GDM1 (cell line): ENCODE results near the gene RBM19.
A peak's percentile ranks its signal among the peaks of the same experiment; 100 is the strongest.

Source experiments
- DNase-seq: peaks from one replicate; lab custom pipeline; 2025; lab: John Stamatoyannopoulos, UW

The RBM19 gene

GRCh38 chr12:113855998-113856397, 110.1 kb downstream of the RBM19 start:
- no peak for DNase-seq

DNA sequence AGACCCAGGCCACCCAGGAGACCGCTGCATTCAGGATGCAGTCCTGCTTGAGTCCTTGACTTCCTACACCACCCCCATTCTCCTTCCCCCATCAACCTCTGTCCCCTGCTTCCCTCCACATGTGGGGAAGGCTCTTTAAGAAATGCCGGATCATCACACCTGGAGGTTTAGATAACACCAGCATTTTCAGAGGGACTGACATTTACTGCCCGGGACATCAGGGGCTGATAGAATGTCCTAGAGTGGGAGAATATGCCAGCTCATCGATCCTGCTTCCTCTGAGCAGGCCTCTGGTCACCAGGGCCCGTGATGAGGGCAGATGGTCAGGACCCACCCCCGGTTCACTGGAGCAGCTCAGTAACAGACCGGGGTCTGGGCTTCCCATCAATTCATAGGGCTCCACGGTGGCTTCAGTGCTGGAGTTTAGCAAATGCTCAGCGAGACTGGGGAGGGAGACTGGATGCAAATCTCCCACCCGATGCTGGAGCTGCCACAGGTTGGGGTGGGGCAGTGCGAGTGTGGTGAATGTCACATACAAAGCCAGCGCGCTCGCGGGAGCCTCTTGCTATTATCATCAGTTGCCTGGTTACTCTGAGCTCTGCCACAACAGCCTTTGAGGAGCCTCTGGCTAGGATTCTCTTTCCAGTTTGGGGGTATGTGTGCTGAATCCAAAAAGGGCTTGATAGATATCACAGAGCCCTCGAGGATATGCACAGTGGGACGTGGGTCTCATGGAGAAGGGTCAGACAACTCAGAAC, 111.6 kb downstream of the RBM19 start:
- DNase-seq = no peak

DNA sequence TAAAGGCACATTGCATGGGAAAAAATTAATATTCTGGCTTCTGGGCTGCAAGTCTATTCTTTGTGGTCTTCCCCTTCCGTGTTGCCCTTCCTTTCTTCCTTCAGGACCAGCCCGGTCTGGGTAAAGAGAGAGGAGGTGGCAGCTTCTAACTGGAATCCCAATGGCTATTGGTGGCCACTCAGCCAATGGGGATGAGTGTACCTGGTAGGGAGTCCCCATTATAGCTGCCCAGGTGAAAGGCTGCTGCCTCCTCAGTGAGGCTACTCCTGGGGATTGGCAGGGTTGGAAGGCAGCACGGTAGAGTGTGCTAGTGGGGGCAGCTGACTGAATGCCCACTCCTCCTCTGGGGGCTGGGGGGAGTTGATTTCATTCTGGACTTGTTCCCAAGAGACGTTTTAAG, 112.6 kb downstream of the RBM19 start:
- DNase-seq = no peak

DNA sequence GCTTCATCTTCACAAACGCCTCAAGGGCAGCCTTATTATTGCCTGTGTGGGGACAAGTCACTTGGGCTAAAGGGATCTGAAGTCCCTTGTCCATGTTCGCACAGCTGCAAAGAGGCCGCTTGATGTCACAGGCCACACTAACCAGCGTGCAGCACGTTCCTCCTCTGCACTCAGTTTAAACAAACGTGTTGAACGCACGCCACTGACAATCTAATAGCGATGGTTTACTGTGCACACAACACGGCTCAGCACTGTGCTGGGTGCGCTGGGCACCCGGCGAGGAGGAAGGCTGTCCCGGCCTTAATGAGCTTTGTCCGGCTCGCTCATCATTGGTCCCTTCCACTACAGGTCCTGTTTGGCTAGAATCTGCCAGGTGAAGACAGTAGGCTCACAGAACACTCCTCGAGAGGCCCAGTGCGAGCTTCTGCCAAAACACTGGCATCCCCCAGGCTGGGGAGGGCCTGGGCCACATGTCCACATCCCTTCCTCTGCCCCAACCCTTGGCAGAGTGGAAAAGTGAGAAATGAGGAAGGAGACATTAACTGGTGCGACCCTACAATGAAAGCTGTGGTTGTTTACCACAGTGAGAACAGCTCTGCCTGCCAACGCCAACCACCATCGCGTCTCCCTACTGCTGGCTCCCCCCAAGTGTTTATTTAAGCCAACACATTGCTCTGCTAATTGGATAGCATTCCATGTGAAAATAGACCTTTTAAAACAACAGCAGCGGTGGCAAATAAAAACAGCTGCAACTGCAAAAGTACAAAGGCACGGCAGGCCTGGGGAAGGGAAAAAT, 113.2 kb downstream of the RBM19 start:
- peak; percentile 9 for DNase-seq

GRCh38 chr12:113852264-113852663, 113.9 kb downstream of the RBM19 start:
- DNase-seq = no peak

DNA sequence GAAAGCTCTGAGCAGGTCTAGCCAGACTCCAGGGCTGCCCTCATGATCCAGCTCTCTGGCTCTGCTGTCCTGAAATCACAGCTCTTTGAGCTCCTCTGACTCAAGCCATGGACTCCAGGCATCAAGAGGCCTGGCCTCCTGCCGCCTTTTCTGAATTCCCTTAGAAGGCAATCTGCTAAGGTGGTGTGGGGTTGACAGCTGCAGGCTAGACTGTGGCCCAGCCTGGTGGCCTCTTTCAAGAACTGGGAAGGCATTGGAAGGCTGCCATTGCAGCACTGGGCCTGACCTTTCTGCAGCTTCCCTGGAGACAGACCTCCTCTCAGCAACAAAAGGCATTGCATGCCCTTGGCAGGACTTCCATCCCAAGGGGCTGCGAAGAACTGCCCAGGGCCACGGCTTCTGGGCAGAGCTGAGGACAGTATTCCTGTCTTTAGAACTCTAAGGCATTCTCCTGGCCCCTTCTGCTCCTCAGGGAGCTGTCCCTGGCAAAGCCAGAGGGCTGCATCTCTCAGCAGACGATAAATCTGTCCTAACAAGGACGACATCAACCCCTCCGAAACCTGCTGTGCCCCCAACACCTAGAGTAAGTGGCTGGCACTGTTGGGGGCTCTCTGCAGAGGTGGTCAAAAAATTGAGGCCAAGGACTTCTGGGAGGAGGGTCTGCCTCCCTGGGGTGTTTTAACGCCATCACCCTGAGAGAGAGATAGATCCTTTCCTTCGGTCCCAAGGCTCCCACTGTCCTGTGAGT, 115.6 kb downstream of the RBM19 start:
- no peak for DNase-seq

GRCh38 chr12:113847856-113848255, 118.3 kb downstream of the RBM19 start:
- DNase-seq = no peak

GRCh38 chr12:113846883-113847755, 119.0 kb downstream of the RBM19 start:
- DNase-seq = no peak

DNA sequence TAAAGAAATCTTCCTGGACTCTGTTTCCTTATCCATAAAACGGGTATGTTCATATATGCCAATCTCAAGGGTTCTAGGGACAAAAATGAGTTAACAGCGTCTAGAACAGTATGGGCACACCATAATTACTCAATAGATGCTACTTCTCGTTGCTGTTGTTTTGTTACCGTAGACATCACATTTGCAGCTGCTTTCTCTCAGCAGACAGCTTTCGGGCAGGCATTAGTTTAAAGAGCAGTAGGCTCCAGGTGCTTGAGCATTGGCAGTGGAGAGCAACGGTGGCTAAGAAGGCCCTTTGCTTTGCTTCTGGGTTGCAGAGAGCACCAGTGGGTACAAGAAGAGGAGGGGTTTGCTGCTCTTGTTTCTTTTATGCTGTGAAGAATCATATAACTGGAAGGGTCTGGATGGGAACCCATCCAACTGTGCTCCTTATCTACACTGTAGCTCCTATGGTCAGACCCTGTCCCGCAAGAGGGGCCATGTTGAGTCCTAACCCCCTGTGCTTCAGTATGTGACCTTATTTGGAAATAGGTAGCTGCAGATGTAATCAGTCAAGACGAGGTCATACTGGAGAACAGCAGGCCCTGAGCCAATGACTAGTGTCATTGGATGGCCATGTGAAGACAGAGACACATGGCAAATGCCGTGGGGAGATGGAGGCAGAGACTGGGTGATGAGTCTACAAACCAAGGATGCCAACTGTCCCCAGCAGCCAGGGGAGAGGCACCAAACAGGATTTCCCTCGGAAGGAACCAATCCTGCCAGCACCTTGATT, 120.0 kb downstream of the RBM19 start:
- DNase-seq = no peak

- no peak for DNase-seq
Observed at GRCh38 chr12:113844495-113845210, 121.5 kb downstream of the RBM19 start.

DNA sequence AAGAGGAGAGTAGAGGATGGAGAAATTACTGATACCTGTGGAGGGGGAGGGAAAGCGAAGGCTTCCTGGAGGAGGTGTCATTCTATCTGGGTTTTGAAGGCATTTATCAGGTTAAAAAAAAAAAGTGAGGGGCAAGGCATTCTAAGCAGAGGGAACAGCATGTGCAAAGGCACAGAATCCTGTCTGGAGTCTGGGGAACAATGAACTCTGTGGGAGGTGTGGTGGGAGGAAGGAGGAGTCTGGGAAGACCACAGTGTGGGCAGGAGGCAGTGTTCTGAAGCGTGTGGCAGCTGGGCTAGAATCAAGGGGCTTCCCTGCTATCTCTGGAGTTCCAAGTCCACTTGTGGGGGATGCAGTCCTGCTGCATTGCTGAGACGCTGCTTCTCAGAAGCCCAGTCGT, 123.4 kb downstream of the RBM19 start:
- DNase-seq = no peak

GRCh38 chr12:113841786-113842185, 124.3 kb downstream of the RBM19 start:
- DNase-seq = no peak

- DNase-seq = no peak
Observed at GRCh38 chr12:113840401-113841042, 125.6 kb downstream of the RBM19 start.

GRCh38 chr12:113838896-113839295, 127.2 kb downstream of the RBM19 start:
- DNase-seq = no peak

DNA sequence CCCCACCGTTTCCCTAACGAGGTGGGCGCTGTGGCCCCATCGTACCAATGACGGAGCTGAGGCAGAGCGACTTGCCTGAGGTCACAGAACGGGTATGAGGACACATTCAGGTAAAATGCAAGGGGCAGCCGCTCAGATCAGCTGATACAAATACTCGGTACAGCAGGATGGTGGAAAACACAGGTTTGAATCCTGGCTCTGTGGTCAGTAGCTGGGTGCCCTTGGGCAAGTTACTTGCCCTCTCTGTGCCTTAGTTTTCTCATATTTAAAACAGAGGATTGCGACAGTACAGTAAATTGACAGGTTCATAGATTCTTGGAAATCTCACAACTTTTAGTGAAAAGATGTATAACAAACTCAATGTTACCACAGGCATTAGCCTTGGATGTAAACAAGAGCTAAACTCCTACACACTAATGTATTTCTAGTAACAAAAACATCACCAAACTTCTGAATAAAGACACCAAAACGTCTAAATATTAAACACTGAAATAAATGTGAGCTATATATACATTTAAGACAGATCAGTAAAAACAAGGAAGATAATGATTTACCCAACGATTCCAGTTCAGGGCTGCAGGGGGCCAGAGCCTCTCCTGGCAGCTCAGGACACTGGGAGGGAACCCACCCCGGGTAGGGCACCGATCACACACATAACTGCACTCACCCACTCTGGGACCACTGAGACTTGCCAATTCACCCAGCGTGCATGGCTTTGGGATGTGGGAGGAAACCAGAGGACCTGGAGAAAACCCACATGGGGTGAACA, 128.4 kb downstream of the RBM19 start:
- no peak for DNase-seq

GRCh38 chr12:113837084-113837483, 129.0 kb downstream of the RBM19 start:
- DNase-seq = no peak

DNA sequence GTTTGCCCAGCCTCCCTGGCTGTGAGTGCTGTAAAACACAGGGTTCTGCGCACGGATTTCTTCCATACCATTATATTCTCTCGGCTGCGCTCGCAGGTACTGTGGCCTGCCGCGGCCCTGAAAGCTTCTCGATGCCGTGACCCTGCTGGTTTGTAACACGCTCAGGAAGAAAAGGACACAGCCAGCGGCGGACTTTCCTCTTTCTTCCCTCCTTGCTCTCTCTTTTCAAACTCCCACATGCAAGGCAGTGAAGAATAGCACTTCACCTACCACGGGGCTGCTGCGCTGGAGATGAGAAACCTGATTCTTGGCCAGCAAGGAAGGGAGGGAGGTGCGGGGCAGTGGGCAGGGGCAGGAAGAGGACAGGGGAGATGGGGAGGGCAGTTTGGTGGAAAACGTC, 130.2 kb downstream of the RBM19 start:
- DNase-seq = no peak

DNA sequence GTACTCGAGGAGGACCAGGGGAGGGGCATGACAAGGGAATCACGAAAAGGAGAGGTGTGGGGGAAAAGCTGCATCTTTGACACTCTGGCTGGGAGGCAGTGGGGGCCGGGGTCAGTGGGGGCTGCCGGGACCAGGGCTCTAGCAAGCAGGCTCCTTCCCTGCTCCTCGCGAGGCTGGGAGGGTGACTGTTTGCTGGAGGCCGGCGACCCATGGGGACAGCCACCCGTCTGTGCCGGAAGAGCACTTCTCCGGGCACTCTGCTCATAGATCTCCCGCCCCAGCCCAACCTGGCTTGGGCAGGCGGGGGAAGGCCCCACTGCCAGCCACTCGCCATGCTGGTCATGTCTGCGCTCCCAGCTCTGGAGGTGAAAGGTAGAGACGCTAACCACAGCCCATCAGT, 130.7 kb downstream of the RBM19 start:
- no peak for DNase-seq

GRCh38 chr12:113833422-113833821, 132.7 kb downstream of the RBM19 start:
- DNase-seq = no peak
